NCI-H1930 (cell line): ENCODE data around the gene LATS2.

Experiments
- DNase-seq, 2 experiments: peaks; one replicate each; lab custom pipeline; 2025; lab: John Stamatoyannopoulos, UW

The LATS2 gene

GRCh38 chr13:20993661-20994440 is 67.5 kb downstream of the LATS2 start:
- DNase-seq, result no peak

DNA sequence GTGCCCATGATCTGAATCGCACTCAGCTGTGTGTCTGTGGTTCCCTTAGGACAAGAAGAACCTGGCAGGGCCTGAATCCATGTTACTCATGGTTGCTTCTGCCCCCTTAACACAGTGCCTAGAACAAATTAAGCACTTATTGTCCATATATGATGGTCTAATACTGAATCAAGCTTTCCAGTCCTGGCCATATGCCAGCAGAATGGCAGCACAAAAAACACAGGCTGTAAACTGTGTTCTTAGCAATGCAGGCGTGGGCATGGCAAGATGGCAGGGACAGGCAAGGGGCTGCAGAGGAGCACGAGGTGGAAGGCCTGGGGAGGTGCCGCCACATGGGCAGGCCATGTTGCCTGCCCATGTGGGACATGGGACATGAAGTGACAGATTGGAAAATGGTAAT is 68.2 kb downstream of the LATS2 start:
- DNase-seq, result no peak

GRCh38 chr13:20991741-20992520 is 69.5 kb downstream of the LATS2 start:
- DNase-seq, result no peak

GRCh38 chr13:20990910-20991525 is 70.4 kb downstream of the LATS2 start:
- DNase-seq, result no peak

DNA sequence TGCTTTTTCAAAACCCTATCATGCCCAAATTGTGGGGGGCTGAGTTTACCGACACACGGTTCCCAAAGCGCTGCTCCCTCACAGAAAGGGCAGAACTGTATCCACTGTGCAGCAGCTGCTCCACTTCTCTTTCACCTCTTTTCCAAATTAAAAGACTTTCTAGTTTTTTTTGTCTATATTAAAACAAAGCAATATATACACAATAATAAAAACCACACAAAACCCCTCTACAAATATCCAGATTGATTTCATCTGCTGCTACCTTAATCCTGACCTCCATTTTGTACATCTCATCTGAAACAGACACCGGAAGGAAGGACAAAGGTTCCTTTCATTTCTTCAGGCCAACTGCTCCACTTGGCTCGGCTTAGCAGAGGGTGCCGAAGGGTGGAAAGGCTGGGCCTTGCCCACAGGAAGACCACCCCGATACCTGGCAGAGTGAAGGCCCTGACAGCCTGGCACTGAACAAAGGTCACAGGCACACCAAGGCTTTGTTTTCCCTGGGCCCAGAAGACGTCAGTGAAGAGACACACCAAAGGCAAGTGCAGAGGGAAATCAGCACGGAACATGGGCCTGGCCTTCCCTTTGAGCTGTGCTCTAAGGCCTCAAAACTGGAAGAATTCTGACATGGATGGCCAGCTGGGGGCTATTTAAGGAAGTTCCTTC is 71.6 kb downstream of the LATS2 start:
- DNase-seq, result no peak

DNA sequence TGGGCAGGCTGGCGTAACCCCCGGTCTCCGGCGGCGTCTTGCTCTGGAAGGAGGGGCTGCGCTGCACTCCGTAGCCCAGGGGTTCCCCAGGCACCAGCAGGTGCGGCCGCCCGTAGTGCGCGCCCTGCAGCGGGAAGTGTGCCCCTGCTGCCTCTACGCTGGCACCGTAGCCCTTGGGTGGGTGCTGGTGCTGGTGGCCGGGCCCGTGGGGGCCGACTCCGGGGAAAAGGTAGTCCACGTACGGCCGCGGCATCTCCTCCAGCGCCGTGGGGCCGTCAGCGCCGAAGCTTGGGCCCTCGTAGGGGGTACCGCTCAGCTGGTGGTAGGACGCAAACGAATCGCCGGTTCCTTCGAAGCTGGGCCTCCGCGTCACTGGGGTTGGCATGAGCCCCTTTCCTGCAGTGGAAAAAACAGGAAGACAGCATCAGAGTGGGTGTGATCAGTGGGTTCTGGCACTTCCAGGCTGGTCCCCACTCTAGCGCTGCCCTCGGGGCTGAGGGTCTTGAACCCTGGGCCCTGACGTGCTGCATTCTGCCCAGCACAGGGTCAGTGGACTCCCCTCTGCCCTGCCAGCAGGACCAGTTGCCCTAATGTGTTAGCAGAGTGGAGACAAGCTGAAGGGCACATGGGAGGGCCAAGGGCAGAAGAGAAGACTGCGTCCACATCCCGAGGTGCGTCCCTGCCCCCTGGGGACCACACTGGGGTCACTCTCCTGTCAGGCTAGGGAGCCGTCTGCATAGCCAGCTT is 72.3 kb downstream of the LATS2 start:
- DNase-seq, result no peak

GRCh38 chr13:20988033-20988908 is 73.1 kb downstream of the LATS2 start:
- no peak for DNase-seq

- DNase-seq, result no peak
Observed at GRCh38 chr13:20987599-20987998, 73.8 kb downstream of the LATS2 start.

DNA sequence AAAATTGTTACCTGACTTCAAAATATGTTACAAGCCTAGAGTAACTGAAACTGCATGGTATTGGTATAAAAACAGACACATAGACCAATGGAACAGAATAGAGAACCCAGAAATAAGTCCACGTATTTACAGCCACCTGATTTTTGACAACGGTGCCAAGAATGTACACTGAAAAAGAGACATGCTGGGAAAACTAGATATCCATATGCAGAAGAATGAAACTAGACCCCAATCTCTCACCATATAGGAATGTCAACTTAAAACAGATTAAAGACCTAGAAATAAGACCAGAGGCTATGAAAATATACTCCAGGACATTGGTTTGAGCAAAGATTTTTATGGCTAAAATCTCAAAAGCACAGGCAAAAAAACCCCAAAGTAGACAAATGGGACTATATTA is 76.5 kb downstream of the LATS2 start:
- no peak for DNase-seq

DNA sequence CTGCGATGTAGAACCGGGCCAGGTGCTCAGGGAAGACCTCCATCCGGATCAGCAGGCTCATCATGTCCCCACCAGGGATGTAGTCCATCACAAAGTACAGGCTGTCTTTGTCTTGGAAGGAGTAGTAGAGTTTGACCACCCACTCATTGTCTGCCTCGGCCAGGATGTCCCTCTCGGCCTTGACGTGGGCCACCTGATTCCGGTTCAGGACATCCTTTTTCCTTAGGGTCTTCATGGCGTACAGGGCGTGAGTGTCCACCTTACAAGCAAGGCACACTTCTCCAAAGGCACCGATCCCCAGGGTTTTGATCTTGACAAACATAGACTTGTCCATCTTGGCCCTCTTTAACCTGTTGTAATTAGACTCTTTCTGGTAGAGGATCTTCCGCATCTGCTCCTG is 78.0 kb downstream of the LATS2 start:
- DNase-seq, result no peak

DNA sequence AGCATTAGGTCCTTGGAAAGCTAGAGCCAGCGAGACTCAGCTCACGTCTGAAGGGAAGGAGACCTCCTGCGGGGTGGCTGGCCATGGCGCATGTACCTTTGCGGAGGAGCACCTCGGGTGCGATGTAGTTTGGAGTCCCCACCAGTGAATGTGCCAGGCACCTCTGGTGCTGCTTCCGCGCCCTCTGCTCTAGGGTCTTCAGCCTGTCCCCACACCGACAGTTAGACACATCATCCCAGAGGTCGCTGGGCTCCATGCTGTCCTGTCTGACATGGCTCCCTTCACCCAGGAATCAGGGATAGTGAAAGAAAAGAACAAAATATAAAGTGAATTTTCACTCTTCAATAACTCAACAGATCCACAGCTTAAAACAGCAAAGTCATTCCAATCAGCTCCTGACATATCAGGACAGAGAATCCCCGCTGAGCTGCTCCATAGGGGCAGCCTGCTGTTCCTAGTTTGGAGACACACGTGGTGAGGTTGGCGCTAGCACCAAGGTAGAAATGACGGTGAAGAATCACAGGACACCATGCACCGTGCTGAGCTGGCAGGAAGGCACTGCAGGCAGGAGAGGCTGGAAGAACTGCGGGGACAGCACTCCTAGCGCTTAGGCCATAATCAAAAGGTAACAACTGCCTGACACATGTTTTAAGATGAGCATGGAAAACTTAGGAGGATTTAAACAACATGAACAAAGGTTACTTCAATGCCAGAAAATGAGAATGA is 79.9 kb downstream of the LATS2 start:
- no peak for DNase-seq

DNA sequence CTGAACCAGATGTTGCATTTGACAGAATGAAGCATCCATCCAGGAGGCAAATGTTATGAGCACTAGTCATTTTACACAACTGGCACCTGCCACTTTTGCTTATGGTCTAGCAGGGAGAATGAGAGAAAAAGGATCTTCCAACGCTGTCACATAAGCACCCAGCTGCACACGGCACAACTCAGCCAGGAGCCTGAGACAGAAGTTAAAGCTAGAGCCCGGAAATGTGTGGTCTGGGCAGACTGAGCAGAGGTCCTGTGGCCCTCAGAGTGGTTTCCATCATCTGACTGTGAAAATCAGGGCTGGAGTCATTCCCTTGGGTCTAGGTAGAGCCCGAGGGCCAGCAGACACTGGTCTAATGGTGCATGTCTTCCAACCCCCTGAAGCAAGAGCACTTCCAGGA is 80.5 kb downstream of the LATS2 start:
- no peak for DNase-seq

DNA sequence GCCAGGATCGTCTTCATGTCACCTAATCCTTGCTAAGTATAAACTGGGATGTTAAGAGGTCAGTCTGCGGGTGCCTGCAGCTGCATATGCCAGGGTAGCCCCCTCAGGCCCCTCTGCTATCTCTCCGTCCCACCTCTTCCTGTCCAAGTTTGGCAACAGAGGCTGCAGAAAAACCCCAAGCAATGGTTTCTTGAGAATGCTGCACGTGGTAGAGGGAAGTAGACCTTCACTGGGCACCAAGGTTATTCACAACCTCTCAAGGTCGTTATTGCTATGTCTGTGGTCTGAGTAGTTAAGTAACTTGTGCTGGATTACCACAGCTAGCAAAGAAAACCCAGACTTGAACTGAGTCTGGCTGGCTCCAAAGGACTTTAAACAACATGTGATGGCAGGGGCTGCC is 81.0 kb downstream of the LATS2 start:
- no peak for DNase-seq

DNA sequence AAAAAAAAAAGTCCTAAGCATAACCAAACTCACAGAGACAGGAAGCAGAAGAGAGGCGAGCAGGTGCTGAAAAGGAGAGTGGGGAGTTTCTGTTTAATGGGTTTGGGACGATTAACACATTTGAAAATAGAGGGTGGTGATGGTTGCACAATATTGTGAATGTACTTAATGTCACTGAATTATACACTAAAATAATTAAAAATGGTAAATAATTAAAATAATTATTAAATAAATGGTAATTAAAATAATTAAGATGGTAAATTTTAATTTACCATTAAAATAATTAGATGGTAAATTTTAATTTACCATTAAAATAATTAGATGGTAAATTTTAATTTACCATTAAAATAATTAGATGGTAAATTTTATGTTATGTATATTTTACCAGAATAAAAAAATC is 84.0 kb downstream of the LATS2 start:
- DNase-seq, result no peak

DNA sequence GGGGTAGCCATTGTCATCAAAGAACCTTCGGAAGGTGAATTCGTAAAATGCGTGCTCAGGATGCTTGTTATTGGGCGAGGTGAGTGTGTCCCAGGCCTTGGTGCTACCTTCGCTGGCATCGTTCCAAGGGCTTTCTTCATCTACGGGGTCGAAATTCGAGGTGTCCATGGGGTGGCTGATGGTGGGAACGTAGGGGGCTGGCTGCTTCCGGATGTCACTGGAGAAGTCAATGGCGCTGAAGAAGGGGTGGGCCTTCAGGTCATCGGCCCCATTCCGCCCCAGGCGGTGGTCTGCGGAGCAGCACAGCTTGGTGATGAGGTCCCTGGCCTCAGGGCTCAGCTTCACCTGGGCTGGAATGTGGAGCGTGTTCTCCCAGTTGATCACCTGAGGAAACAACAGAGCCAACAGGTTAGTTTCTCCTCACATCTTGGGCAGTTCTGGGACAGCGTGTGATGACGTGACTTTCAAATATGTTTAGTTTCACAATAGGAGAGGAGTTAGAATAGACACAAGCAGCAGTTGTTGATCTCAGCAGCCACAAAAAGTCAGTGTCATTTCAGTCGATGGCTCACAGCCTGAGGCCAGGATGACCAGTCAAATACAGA is 86.3 kb downstream of the LATS2 start:
- DNase-seq, result no peak

GRCh38 chr13:20973886-20974425 is 87.4 kb downstream of the LATS2 start:
- no peak for DNase-seq

DNA sequence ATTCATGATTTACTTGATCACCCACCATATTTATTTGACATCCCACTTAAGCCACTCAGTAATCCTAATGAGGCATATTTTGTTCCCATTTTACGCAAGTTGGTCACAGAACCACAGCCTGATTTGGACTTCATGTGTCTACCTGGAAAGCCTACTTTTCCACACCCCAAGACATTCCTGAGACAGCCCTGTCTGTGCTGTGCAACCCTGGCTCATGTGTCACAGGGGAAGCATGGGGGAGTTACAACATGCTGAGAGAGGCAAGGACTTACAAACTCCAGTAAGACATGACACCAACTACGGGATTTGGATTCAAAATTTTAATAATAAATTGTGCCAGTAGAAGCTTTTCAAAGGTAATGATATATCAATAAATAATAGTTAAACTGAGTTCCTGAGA is 88.7 kb downstream of the LATS2 start:
- no peak for DNase-seq

DNA sequence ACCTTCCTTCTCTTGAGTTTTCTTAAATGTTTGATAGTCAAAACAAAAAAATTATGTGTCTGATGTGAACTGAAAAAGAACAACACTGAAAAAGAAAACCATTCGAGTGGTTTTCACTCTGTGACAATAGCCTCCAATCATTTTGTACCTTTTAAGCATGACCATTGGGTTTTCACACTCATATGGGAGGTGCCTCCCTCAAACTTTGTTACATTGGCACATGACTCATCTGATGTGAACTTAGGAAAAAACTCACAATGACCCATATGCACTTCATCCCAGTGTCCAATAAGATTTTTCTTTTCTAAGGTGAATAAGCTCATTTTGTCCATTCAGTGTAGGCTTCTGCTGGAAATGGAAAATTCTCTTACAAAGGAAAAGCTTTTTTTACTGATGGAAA is 92.2 kb downstream of the LATS2 start:
- DNase-seq, result no peak

GRCh38 chr13:20968745-20969144 is 92.6 kb downstream of the LATS2 start:
- DNase-seq, result no peak
